ENCODE measurements around the gene OR4D11. TPM values are rescaled to one million over a fixed set of nuclear protein-coding genes. Genes with fewer than 3 reads are reported as not detected.

Gene OR4D11
- total RNA-seq, 1 donor from 2014 or later, result not detected

- TF ChIP-seq, protein P1, sequence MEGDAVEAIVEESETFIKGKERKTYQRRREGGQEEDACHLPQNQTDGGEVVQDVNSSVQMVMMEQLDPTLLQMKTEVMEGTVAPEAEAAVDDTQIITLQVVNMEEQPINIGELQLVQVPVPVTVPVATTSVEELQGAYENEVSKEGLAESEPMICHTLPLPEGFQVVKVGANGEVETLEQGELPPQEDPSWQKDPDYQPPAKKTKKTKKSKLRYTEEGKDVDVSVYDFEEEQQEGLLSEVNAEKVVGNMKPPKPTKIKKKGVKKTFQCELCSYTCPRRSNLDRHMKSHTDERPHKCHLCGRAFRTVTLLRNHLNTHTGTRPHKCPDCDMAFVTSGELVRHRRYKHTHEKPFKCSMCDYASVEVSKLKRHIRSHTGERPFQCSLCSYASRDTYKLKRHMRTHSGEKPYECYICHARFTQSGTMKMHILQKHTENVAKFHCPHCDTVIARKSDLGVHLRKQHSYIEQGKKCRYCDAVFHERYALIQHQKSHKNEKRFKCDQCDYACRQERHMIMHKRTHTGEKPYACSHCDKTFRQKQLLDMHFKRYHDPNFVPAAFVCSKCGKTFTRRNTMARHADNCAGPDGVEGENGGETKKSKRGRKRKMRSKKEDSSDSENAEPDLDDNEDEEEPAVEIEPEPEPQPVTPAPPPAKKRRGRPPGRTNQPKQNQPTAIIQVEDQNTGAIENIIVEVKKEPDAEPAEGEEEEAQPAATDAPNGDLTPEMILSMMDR (IDR thresholded peaks at IDR 0.05; ENCODE audit: borderline replicate concordance), result no peak
- H3K4me1 ChIP-seq, result peaks cover 31% of the 10 kb centered on the region
- intact Hi-C loops (cut with micrococcal nuclease), result no loop called here
- no peaks in the 10 kb centered on the region for H3K9me3 ChIP-seq (replicated peaks)
- H3K27me3 ChIP-seq (ENCODE audit: low read depth), result no peaks in the 10 kb centered on the region
- no peak for DNase-seq
- H3K36me3 ChIP-seq, result no peaks in the 10 kb centered on the region
- no peak overlapping the region for H3K4me3 ChIP-seq
- H3K27ac ChIP-seq (replicated peaks), result no peak overlapping the region
Observed at GRCh38 chr11:59548309-59548656, 44.9 kb downstream of the OR4D11 start.

GRCh38 chr11:59550368-59550841 is 47.0 kb downstream of the OR4D11 start:
- intact Hi-C loops (cut with micrococcal nuclease), result no loop called here
- Histone ChIP-seq H3K4me3 (peak overlapping the region; percentile 67), H3K4me1 (peaks cover 31% of the 10 kb centered on the region), H3K36me3 (no peaks in the 10 kb centered on the region), H3K27me3 (ENCODE audit: low read depth) (no peaks in the 10 kb centered on the region), H3K27ac (replicated peaks) (peak overlapping the region; percentile 88), H3K9me3 (replicated peaks) (no peaks in the 10 kb centered on the region)
- DNase-seq, result peak; percentile 68
- TF ChIP-seq, protein P1 (IDR thresholded peaks at IDR 0.05; ENCODE audit: borderline replicate concordance), result peak; percentile 58

DNA sequence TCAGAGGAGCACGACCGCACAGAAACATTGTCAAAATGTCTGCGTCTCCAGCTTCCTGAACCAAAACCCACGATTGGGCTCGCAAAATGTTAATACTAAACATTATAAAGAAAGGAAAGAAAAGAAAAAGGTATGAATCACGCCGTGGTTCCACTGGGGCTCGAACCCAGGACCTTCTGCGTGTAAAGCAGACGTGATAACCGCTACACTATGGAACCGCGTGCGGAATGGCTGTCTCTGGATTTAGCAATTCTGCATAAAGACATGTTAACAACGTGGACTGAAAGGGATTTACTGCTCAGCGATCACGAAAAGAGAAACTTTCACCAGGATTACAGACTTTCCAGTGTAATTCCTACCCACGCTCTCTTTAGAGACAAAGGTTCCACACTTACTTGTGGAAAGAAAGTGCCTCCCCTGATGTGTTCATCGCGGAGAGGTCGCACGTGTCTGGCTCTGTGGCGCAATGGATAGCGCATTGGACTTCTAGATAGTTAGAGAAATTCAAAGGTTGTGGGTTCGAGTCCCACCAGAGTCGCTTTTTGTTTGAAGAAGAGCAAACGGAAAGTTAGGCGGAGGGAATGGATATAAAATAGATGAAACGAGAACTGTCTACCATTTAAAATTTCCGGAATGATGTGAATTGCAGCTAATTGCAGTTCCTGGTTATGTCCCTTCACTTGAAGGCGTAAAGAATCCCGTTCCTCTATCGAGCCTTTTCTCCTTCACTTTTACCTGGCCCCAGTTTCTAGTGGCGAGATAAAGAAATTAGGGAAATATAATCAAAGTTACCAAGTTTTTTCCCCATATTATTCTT is 47.7 kb downstream of the OR4D11 start:
- Histone ChIP-seq H3K27ac (replicated peaks) (peak overlapping the region; percentile 88), H3K4me3 (peak overlapping the region; percentile 67), H3K9me3 (replicated peaks) (no peaks in the 10 kb centered on the region), H3K36me3 (no peaks in the 10 kb centered on the region), H3K27me3 (ENCODE audit: low read depth) (no peaks in the 10 kb centered on the region), H3K4me1 (peaks cover 38% of the 10 kb centered on the region)
- TF ChIP-seq, protein P1 (IDR thresholded peaks at IDR 0.05; ENCODE audit: borderline replicate concordance), result no peak
- DNase-seq, result peak; percentile 64
- intact Hi-C loops (cut with micrococcal nuclease), result no loop called here

- TF ChIP-seq, protein P1 (IDR thresholded peaks at IDR 0.05; ENCODE audit: borderline replicate concordance), result no peak
- intact Hi-C loops (cut with micrococcal nuclease), result no loop called here
Observed at GRCh38 chr11:59551659-59552521, 48.5 kb downstream of the OR4D11 start.

DNA sequence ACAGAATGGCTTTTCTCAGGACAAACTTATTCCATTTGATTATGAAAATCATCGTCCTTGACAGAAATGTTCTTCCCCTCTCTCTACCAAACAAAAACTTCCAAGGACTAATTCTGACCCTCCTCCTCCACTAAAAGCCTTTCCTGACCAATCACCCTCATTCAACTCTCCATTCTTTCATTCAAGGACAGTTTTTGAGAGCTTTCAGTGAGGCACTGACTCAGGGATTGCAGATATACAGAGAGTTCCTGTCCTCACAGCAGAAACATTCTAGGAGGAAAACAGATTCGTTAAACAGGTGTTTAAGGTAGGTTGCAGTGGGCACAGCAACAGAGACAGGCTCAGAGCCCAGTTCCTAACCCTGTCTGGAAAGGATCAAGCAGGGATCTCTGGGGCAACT is 49.5 kb downstream of the OR4D11 start:
- TF ChIP-seq, protein P1 (IDR thresholded peaks at IDR 0.05; ENCODE audit: borderline replicate concordance), result no peak
- no peak overlapping the region for H3K4me3 ChIP-seq
- peak overlapping the region; percentile 33 for H3K27ac ChIP-seq (replicated peaks)
- H3K4me1 ChIP-seq, result peaks cover 48% of the 10 kb centered on the region
- intact Hi-C loops (cut with micrococcal nuclease), result no loop called here
- no peaks in the 10 kb centered on the region for H3K36me3 ChIP-seq
- no peaks in the 10 kb centered on the region for H3K27me3 ChIP-seq (ENCODE audit: low read depth)
- H3K9me3 ChIP-seq (replicated peaks), result no peaks in the 10 kb centered on the region
- DNase-seq, result no peak

More at GRCh38 chr11:59551659-59552521, 48.5 kb downstream of the OR4D11 start:
- Histone ChIP-seq H3K9me3 (replicated peaks) (no peaks in the 10 kb centered on the region), H3K36me3 (no peaks in the 10 kb centered on the region), H3K4me3 (peak overlapping the region; percentile 67), H3K27ac (replicated peaks) (peak overlapping the region; percentile 88), H3K4me1 (peaks cover 46% of the 10 kb centered on the region), H3K27me3 (ENCODE audit: low read depth) (no peaks in the 10 kb centered on the region)
- DNase-seq, result no peak
